ENCODE results near the gene SCGB3A1.

The SCGB3A1 gene

GRCh38 chr5:180591311-180591887 is at the start of gene SCGB3A1:
Gene SCGB3A1, minus strand, starts transcription at chr5:180591499. Its CDS starts 37 bp downstream, at chr5:180591462.
- H3K4me3 ChIP-seq (ENCODE audit: low read depth, low read length) = no peak within 1 kb of the TSS
- TF ChIP-seq CTCF (IDR thresholded peaks at IDR 0.05; ENCODE audit: low read depth, low read length) = no peak

GRCh38 chr5:180640611-180640860 is 49.2 kb upstream of the SCGB3A1 start:
- no peak for TF ChIP-seq CTCF (IDR thresholded peaks at IDR 0.05; ENCODE audit: low read depth, low read length)
- H3K4me3 ChIP-seq (ENCODE audit: low read depth, low read length) = no peak overlapping the region

- TF ChIP-seq CTCF (IDR thresholded peaks at IDR 0.05; ENCODE audit: low read depth, low read length) = no peak
- H3K4me3 ChIP-seq (ENCODE audit: low read depth, low read length) = no peak overlapping the region
These were observed 48.7 kb upstream of the SCGB3A1 start for GRCh38 chr5:180639741-180640610.

GRCh38 chr5:180639287-180639686 is 48.0 kb upstream of the SCGB3A1 start:
- H3K4me3 ChIP-seq (ENCODE audit: low read depth, low read length) = no peak overlapping the region
- TF ChIP-seq CTCF (IDR thresholded peaks at IDR 0.05; ENCODE audit: low read depth, low read length) = no peak

GRCh38 chr5:180637962-180638680 is 46.8 kb upstream of the SCGB3A1 start:
- TF ChIP-seq CTCF (IDR thresholded peaks at IDR 0.05; ENCODE audit: low read depth, low read length) = no peak
- no peak overlapping the region for H3K4me3 ChIP-seq (ENCODE audit: low read depth, low read length)

- no peak overlapping the region for H3K4me3 ChIP-seq (ENCODE audit: low read depth, low read length)
- no peak for TF ChIP-seq CTCF (IDR thresholded peaks at IDR 0.05; ENCODE audit: low read depth, low read length)
These were observed 45.2 kb upstream of the SCGB3A1 start for GRCh38 chr5:180636403-180637075.
